ENCODE data around the gene NTNG2. TPM values are rescaled to one million over a fixed set of nuclear protein-coding genes. Genes with fewer than 3 reads are reported as not detected.

The NTNG2 gene
- polyA plus RNA-seq, 6 donors from 2014 or later: 0.35 to 4.0 (median 1.4) TPM

DNA sequence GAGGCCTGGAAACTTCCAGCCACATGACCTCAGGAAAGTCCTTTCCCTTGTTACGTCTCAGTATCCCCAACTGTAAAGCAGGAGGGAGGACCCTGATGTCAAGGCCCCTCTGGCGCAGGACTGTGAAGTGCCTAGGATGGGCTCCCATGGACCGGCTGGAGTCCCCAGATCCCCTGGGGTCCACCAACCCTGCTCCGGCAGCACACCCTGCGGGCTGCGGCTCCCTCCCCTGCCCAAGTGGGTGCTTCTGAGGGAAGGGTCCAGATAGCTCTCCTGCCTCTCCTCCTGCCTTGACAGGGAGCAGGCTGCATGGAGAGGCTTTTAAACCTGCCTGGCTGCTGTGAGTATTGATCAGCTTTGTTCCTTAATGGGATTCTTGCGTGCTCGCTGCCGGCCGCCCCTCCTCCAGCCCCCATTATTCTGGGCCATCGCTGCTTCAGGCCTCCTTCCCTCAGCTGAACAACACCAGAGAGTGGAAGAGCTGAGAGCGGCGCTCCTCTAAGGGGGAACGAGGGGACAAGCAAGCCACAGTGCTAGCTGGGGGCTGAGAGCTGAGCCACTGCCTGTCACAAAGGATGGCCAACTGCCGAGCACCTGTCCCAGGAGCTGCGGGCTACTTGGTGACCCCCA is 25.6 kb upstream of the NTNG2 start:
- Mint-ChIP-seq H3K27me3 (peaks cover 47 to 73% (median 63%) of the 10 kb centered on the region in 3 donors), H3K36me3 (no peaks in the 10 kb centered on the region), H3K27ac (no peak overlapping the region), H3K4me3 (no peak overlapping the region), H3K4me1 (peaks cover 2 to 4% (median 3%) of the 10 kb centered on the region in 3 donors), H3K9me3 (no peaks in the 10 kb centered on the region)
- DNase-seq (no peak), ATAC-seq (ENCODE audit: low read depth in 2 of 2) (no peak)

DNA sequence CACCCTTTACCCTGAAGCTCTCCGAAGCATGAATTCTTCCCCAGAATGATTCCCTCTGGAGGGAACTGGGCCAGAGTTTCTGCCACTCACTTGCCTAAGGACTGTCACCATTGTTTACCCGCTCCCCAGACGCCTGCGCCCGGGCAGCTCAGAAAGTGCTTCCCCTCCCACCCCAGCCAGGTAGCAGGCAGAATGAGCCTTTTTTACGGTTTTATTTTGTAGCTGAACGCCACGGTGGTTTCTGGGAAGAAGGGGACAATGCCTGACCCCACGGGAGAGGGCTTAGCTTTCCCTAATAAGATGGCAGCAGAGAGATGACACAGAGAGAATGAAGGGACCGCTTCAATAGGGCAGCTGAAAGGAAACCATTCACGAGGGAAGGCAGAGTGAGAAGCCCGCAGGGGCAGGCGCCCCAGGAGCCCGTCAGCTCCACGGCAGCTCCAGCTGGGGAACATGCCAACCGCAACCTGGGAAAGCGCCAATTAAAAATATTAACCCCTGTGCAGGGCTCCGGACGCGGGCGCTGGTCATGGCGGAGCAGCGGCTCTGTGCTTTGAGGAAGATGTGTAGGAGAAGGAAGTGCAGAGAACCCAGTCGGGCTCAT is 20.4 kb upstream of the NTNG2 start:
- DNase-seq: no peak
- no peak for ATAC-seq (ENCODE audit: low read depth in 2 of 2)
- Mint-ChIP-seq H3K27ac (peak overlapping the region in 1 of 6 donors; percentile 30), H3K36me3 (no peaks in the 10 kb centered on the region), H3K27me3 (peaks cover 67 to 90% (median 82%) of the 10 kb centered on the region in 3 donors), H3K4me1 (peaks cover 9 to 13% (median 11%) of the 10 kb centered on the region in 3 donors), H3K9me3 (no peaks in the 10 kb centered on the region), H3K4me3 (peak overlapping the region; percentile 20 to 86 (median 67))

- Mint-ChIP-seq H3K27me3 (peaks cover 68 to 92% (median 89%) of the 10 kb centered on the region in 3 donors), H3K9me3 (no peaks in the 10 kb centered on the region)
These were observed 19.8 kb upstream of the NTNG2 start for GRCh38 chr9:132141948-132142594.

DNA sequence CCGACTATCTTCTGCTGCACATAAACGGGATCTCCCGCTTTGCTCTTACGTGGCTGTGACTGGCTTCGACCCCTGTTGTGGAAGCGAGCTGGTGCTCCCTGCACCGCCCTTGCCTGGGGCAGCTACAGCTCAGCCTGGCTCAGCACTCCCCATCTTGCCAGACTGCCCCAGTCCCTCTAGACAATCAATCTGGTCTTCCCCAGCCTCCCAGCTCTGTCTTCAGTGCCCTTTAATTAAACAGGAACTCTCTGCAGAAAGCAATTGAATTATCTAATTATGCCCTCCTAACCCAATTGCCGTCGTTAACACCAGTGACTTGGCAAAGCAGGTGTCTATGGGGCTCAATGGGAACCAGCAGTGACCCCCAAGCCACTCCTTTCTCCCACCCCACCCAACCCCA is 18.9 kb upstream of the NTNG2 start:
- H3K27me3 Mint-ChIP-seq: peaks cover 67 to 94% (median 93%) of the 10 kb centered on the region in 3 donors
- H3K27ac Mint-ChIP-seq: no peak overlapping the region
- no peaks in the 10 kb centered on the region for H3K36me3 Mint-ChIP-seq
- ATAC-seq (ENCODE audit: low read depth in 2 of 2) (no peak), DNase-seq (no peak)
- peaks cover 9 to 13% (median 11%) of the 10 kb centered on the region in 3 donors for H3K4me1 Mint-ChIP-seq
- H3K4me3 Mint-ChIP-seq: peak overlapping the region in 1 of 8 donors; percentile 8
- no peaks in the 10 kb centered on the region for H3K9me3 Mint-ChIP-seq

More at GRCh38 chr9:132141948-132142594, 19.8 kb upstream of the NTNG2 start:
- Mint-ChIP-seq H3K4me3 (peak overlapping the region in 7 of 8 donors; percentile 24 to 86 (median 72)), H3K36me3 (no peaks in the 10 kb centered on the region), H3K4me1 (peaks cover 9 to 13% (median 11%) of the 10 kb centered on the region in 3 donors), H3K27ac (peak overlapping the region in 2 of 6 donors; percentile 10 to 56)
- ATAC-seq (ENCODE audit: low read depth in 2 of 2) (no peak), DNase-seq (no peak)

GRCh38 chr9:132143359-132143758 is 18.5 kb upstream of the NTNG2 start:
- DNase-seq: no peak
- H3K27me3 Mint-ChIP-seq: peaks cover 69 to 94% (median 93%) of the 10 kb centered on the region in 3 donors
- no peaks in the 10 kb centered on the region for H3K36me3 Mint-ChIP-seq
- ATAC-seq (ENCODE audit: low read depth in 2 of 2): no peak
- no peak overlapping the region for H3K27ac Mint-ChIP-seq
- H3K4me3 Mint-ChIP-seq: peak overlapping the region in 1 of 8 donors; percentile 38
- no peaks in the 10 kb centered on the region for H3K9me3 Mint-ChIP-seq
- H3K4me1 Mint-ChIP-seq: peaks cover 9 to 13% (median 11%) of the 10 kb centered on the region in 3 donors

DNA sequence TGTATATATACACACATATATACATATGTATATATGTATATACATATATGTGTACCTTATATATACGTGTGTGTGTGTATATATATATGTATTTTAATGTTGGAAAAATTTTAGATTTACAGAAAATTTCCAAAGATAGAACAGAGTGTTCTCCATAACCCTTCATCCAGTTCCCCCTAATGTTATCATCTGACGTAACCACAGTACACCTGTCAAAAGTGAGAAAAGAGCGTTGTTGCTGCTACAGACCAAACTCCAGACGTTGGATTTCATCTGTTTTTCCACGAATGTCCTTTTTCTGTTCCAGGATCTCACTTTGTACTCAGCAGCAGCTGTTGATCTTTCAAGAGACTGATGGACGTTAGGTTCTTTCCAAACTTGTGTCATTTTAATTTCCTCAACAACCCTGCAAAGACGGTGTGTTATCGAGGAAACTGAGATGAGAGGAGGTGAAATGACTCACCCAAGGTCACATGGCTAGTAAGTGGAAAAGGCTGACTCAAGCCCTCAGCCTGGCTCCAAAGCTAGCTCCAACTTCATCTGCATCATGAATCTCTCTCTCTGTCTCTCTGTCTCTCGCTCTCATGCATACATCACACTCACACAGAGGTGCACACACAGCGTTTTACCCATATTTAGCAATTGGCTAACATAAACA is 17.0 kb upstream of the NTNG2 start:
- Mint-ChIP-seq H3K27me3 (peaks cover 71 to 94% (median 93%) of the 10 kb centered on the region in 3 donors), H3K4me1 (peaks cover 9 to 13% (median 11%) of the 10 kb centered on the region in 3 donors)
- no peak for DNase-seq

GRCh38 chr9:132146039-132146438 is 15.8 kb upstream of the NTNG2 start:
- Mint-ChIP-seq H3K27ac (peak overlapping the region in 1 of 6 donors; percentile 62), H3K4me3 (no peak overlapping the region), H3K36me3 (no peaks in the 10 kb centered on the region), H3K4me1 (peaks cover 9 to 11% (median 10%) of the 10 kb centered on the region in 3 donors), H3K9me3 (no peaks in the 10 kb centered on the region), H3K27me3 (peaks cover 62 to 94% (median 90%) of the 10 kb centered on the region in 3 donors)
- DNase-seq (no peak), ATAC-seq (ENCODE audit: low read depth in 2 of 2) (no peak)

More for the DNA sequence above, 17.0 kb upstream of the NTNG2 start:
- Mint-ChIP-seq H3K36me3 (no peaks in the 10 kb centered on the region), H3K9me3 (no peaks in the 10 kb centered on the region), H3K27ac (no peak overlapping the region), H3K4me3 (no peak overlapping the region)
- ATAC-seq (ENCODE audit: low read depth in 2 of 2): no peak

DNA sequence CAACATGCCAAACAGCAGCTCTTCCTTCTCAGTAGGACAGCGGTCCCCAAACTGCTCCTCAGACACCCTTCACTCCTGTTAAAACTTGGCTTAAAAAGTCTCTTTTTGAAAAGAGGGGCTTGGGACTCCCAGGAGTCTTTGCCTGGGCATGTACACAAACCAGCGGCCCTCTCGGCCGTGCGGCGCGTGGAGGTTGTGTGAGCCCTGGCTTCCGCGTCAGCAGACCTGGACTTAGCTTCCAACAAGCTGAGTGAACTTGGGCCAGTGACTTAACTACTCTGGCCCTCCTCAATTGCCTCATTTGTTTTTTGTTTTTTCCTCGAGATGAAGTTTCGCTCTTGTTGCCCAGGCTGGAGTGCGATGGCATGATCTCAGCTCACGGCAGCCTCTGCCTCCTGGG is 15.3 kb upstream of the NTNG2 start:
- Mint-ChIP-seq H3K4me3 (no peak overlapping the region), H3K27me3 (peaks cover 57 to 94% (median 90%) of the 10 kb centered on the region in 3 donors), H3K36me3 (no peaks in the 10 kb centered on the region), H3K27ac (no peak overlapping the region), H3K9me3 (no peaks in the 10 kb centered on the region), H3K4me1 (peaks cover 5 to 6% (median 5%) of the 10 kb centered on the region in 3 donors)
- ATAC-seq (ENCODE audit: low read depth in 2 of 2): no peak
- no peak for DNase-seq

DNA sequence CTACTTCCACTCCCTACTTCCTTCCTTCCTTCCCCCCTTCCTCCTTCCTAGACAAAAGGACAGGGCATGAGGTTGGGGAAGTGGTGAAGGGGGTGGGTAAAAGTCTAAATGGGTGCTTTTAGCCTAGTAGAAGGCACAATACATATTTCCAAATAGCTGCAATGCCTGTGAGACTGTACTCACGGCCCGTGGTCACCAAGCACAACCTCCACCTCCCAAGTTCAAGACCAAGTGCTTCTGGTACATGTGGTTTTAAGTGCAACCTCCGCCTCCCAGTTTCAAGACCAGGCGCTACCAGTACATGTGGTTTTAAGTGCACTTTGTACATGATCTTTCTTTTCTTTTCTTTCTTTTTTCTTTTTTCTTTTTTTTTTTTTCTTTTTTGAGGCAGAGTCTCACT is 14.5 kb upstream of the NTNG2 start:
- no peak overlapping the region for H3K27ac Mint-ChIP-seq
- no peaks in the 10 kb centered on the region for H3K9me3 Mint-ChIP-seq
- H3K36me3 Mint-ChIP-seq: no peaks in the 10 kb centered on the region
- no peak overlapping the region for H3K4me3 Mint-ChIP-seq
- H3K27me3 Mint-ChIP-seq: peaks cover 52 to 95% (median 90%) of the 10 kb centered on the region in 3 donors
- ATAC-seq (ENCODE audit: low read depth in 2 of 2): no peak
- no peak for DNase-seq
- no peaks in the 10 kb centered on the region for H3K4me1 Mint-ChIP-seq

GRCh38 chr9:132147839-132148238 is 14.0 kb upstream of the NTNG2 start:
- Mint-ChIP-seq H3K27ac (no peak overlapping the region), H3K9me3 (no peaks in the 10 kb centered on the region), H3K4me3 (no peak overlapping the region), H3K27me3 (peaks cover 54 to 96% (median 90%) of the 10 kb centered on the region in 3 donors), H3K4me1 (no peaks in the 10 kb centered on the region), H3K36me3 (no peaks in the 10 kb centered on the region)
- no peak for ATAC-seq (ENCODE audit: low read depth in 2 of 2)
- DNase-seq: no peak

GRCh38 chr9:132150256-132150655 is 11.6 kb upstream of the NTNG2 start:
- no peak for DNase-seq
- Mint-ChIP-seq H3K27ac (no peak overlapping the region), H3K4me3 (no peak overlapping the region), H3K36me3 (no peaks in the 10 kb centered on the region), H3K4me1 (no peaks in the 10 kb centered on the region), H3K27me3 (peaks cover 45 to 100% (median 97%) of the 10 kb centered on the region in 3 donors), H3K9me3 (no peaks in the 10 kb centered on the region)
- ATAC-seq (ENCODE audit: low read depth in 2 of 2): no peak

- Mint-ChIP-seq H3K4me1 (no peaks in the 10 kb centered on the region), H3K36me3 (no peaks in the 10 kb centered on the region), H3K4me3 (no peak overlapping the region), H3K27ac (no peak overlapping the region), H3K9me3 (no peaks in the 10 kb centered on the region), H3K27me3 (peaks cover 44 to 97% (median 96%) of the 10 kb centered on the region in 3 donors)
- DNase-seq: no peak
- ATAC-seq (ENCODE audit: low read depth in 2 of 2): no peak
These were observed 10.7 kb upstream of the NTNG2 start for GRCh38 chr9:132151118-132151517.

- Mint-ChIP-seq H3K27ac (no peak overlapping the region), H3K4me1 (no peaks in the 10 kb centered on the region), H3K36me3 (no peaks in the 10 kb centered on the region), H3K27me3 (peaks cover 37 to 91% (median 88%) of the 10 kb centered on the region in 3 donors), H3K4me3 (no peak overlapping the region), H3K9me3 (no peaks in the 10 kb centered on the region)
- DNase-seq (no peak), ATAC-seq (ENCODE audit: low read depth in 2 of 2) (no peak)
These were observed 9.6 kb upstream of the NTNG2 start for GRCh38 chr9:132152231-132152630.

Data from naive B cell (primary cell).